D721Med (cell line): Measurements from ENCODE around the gene ACY1.

ENCODE experiments used
- DNase-seq: peaks from one replicate; pipeline ENCODE4 v3.0.0; 2011; ENCODE audit warnings: low spot score; ENCODE audit not compliant: insufficient read length
- FAIRE-seq: peaks from 2 replicates; lab custom pipeline; 2011; peaks lifted over from hg19 to GRCh38; lab: Jason Lieb, UNC
- CTCF ChIP-seq: IDR thresholded peaks from 2 replicates; pipeline ENCODE4 v1.5.1; 2012; ENCODE audit warnings: mild to moderate bottlenecking, control low read depth; ENCODE audit not compliant: insufficient read depth; ENCODE audit errors: missing control alignments

Gene ACY1

DNA sequence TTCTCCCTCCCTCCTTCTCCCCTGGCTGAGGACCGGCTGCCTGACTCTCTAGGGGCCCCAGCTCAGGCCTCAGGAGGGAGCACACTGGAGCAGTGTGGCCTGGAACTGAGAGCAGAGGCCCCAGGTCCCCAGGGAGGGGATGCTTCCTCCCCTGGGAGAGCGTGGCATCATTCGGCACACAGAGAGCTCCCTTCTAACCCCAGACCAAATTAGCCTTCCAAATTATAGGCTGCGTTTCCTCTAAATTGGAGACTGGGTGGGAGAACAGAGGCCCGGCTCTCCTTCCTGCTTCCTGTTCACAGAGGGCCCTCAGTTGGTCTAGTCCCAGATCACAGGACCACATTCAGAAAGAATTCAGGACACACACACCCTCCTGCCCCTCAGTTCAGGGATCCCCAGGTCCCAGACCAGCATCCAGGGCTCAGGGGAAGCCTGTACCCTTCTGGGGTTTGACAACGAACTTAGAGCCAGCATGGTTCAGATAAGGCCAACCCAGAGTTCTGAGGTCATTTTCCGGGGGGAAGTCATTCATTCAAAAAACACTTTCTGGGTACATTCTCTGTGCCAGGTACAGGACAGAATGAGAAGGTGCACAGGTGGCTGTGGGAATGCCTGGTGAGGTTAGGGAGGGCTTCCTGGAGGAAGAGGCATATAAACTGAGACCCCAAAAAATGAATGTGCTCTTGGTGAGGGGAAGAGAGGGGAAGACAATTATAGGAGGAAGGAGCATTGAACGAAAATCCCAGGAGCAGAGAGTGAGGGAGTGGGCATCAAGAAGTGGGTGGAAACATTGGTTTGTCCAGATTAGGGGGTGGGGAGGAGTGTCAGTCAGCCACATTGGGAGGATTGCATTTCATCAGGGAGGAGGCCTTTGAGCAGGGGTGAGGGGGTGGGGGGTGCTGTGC, 40.8 kb downstream of the ACY1 start:
- no peak for TF ChIP-seq CTCF
- FAIRE-seq, result no peak
- no peak for DNase-seq

- FAIRE-seq (no peak), DNase-seq (no peak)
- TF ChIP-seq CTCF, result no peak
Measured at GRCh38 chr3:52024765-52025452, 41.6 kb downstream of the ACY1 start.

- DNase-seq (no peak), FAIRE-seq (no peak)
- no peak for TF ChIP-seq CTCF
Measured at GRCh38 chr3:52025453-52025852, 42.1 kb downstream of the ACY1 start.

GRCh38 chr3:52026041-52026440, 42.7 kb downstream of the ACY1 start:
- FAIRE-seq (no peak), DNase-seq (no peak)
- no peak for TF ChIP-seq CTCF

GRCh38 chr3:52028572-52028971, 45.2 kb downstream of the ACY1 start:
- no peak for FAIRE-seq
- no peak for TF ChIP-seq CTCF

DNA sequence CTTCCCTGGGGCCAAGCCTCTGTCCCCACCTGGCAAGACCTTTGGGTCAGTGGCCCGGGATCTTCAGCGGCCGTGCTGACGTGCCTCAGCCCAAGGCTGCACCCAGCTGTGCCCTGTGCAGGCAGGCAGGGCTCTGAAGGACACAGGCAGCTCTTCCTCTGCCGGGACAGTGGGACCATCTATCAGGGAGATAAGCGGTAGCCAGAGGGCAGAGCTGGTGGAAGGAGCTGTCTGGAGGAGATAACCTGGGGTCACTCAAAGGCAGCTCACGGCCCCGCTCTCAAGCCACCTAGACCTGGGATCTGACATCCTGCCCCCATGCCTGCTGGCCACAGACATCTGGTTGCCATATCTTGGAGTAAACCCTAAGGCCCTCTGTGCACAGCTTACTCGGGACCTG, 45.7 kb downstream of the ACY1 start:
- no peak for DNase-seq
- no peak for FAIRE-seq
- TF ChIP-seq CTCF, result no peak

More at GRCh38 chr3:52028572-52028971, 45.2 kb downstream of the ACY1 start:
- no peak for DNase-seq

GRCh38 chr3:52029535-52029934, 46.2 kb downstream of the ACY1 start:
- no peak for DNase-seq
- FAIRE-seq, result no peak
- no peak for TF ChIP-seq CTCF
